Mesendoderm (in vitro differentiated cells): ENCODE results near the gene IRF4.

ENCODE experiments used
- DNase-seq: peaks from one replicate; pipeline ENCODE4 v3.0.0; 2013
- H2AK5ac ChIP-seq: 2 replicates; pipeline ENCODE4 v1.6.1; 2013; ENCODE audit warnings: low read length, inconsistent platforms
- H2BK120ac ChIP-seq: 2 replicates; pipeline ENCODE4 v1.6.1; 2013; ENCODE audit warnings: low read depth, mild to moderate bottlenecking, low read length, moderate library complexity, mixed read lengths
- H2BK15ac ChIP-seq: replicated peaks from 2 replicates; pipeline ENCODE4 v1.6.1; 2013; ENCODE audit warnings: low read depth, mild to moderate bottlenecking, moderate library complexity
- H2BK5ac ChIP-seq: 2 replicates; pipeline ENCODE4 v1.6.1; 2013; ENCODE audit warnings: low read length, inconsistent platforms
- H3K18ac ChIP-seq: 2 replicates; pipeline ENCODE4 v1.6.1; 2013; ENCODE audit warnings: mild to moderate bottlenecking, low read length, mixed read lengths
- H3K23ac ChIP-seq: one replicate; pipeline ENCODE4 v1.6.1; 2013; ENCODE audit warnings: low read length
- H3K27ac ChIP-seq: 2 replicates; pipeline ENCODE4 v1.5.1; 2013; ENCODE audit warnings: low read depth, mild to moderate bottlenecking, inconsistent platforms, low read length, moderate library complexity
- H3K27me3 ChIP-seq: 2 replicates; pipeline ENCODE4 v1.6.1; 2013; ENCODE audit warnings: low read length, control low read depth, mild to moderate bottlenecking, inconsistent platforms; ENCODE audit not compliant: insufficient read depth, poor library complexity
- H3K36me3 ChIP-seq: 2 replicates; pipeline ENCODE4 v1.6.1; 2013; ENCODE audit warnings: low read length, inconsistent platforms; ENCODE audit not compliant: control insufficient read depth, insufficient read depth
- H3K4ac ChIP-seq: one replicate; pipeline ENCODE4 v1.6.1; 2013; ENCODE audit warnings: low read depth, mild to moderate bottlenecking, low read length, moderate library complexity
- H3K4me1 ChIP-seq: 2 replicates; pipeline ENCODE4 v1.6.1; 2013; ENCODE audit warnings: low read depth, low read length, inconsistent platforms; ENCODE audit not compliant: control insufficient read depth
- H3K4me2 ChIP-seq: 2 replicates; pipeline ENCODE4 v1.6.1; 2013; ENCODE audit warnings: low read length
- H3K4me3 ChIP-seq: 2 replicates; pipeline ENCODE4 v1.5.1; 2013; ENCODE audit warnings: mild to moderate bottlenecking, low read length
- H3K56ac ChIP-seq: one replicate; pipeline ENCODE4 v1.6.1; 2013; ENCODE audit warnings: low read length
- H3K79me1 ChIP-seq: 2 replicates; pipeline ENCODE4 v1.6.1; 2013; ENCODE audit warnings: low read length, inconsistent platforms
- H3K79me2 ChIP-seq: 2 replicates; pipeline ENCODE4 v1.6.1; 2013; ENCODE audit warnings: mild to moderate bottlenecking, low read length; ENCODE audit not compliant: control insufficient read depth, insufficient read depth
- H3K9ac ChIP-seq: 2 replicates; pipeline ENCODE4 v1.6.1; 2013; ENCODE audit warnings: low read length, inconsistent platforms
- H4K5ac ChIP-seq: one replicate; pipeline ENCODE4 v1.6.1; 2013; ENCODE audit warnings: low read length
- H4K8ac ChIP-seq: one replicate; pipeline ENCODE4 v1.6.1; 2013; ENCODE audit warnings: low read depth, mild to moderate bottlenecking, control low read depth, low read length, moderate library complexity
- WGBS: extraction: QIAGEN DNeasy Blood & Tissue Kit; methylation state at CpG from one replicate; pipeline ENCODE4 v1.1.7; 2013; ENCODE audit warnings: low lambda C conversion rate, missing lambda C conversion rate; ENCODE audit not compliant: insufficient coverage; ENCODE audit errors: extremely low coverage; 5-methylcytosine and 5-hydroxymethylcytosine counted together

The IRF4 gene

DNA sequence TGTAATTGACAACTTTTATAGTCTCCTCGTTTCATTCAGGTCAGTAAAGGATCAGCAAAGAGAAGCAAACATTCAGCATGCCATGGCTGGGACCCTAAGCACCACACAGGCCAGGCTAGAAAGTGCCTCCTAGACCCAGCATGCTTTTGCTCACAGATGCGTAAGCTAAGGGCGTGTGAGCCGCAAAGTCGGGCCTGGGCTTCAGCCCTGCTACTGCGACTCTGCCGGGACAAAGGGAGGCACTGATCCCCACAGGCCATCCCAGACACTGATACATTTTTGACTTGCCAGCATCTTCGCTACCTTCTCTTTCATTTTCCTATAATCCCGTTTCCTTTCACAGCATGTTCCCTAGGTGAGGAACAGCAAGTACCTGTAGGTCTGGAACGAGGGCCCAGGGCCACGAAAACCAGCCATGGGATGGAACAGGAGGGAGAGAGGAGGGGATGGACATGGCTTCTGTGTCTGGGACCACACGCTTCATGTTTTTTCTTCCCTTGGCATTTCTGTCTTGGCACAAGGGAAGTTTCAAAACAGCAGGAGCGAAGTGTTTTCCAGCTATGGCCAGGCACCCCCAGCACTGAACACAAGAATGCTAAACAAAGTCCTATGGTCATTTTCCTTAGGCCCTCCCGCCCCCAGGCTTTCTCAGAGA is 42.6 kb downstream of the IRF4 start:
- Histone ChIP-seq H2BK15ac (no peak overlapping the region), H3K79me1 (no peaks in the 10 kb centered on the region), H2BK5ac (no peak overlapping the region), H4K8ac (no peak overlapping the region), H3K36me3 (no peaks in the 10 kb centered on the region), H3K4ac (no peak overlapping the region), H3K4me3 (no peak overlapping the region), H3K18ac (no peak overlapping the region), H3K56ac (no peak overlapping the region), H3K4me1 (no peaks in the 10 kb centered on the region), H3K27ac (no peak overlapping the region), H2AK5ac (no peak overlapping the region), H3K9ac (no peak overlapping the region), H4K5ac (no peak overlapping the region), H2BK120ac (no peak overlapping the region), H3K27me3 (no peaks in the 10 kb centered on the region), H3K23ac (no peak overlapping the region), H3K79me2 (no peaks in the 10 kb centered on the region), H3K4me2 (no peak overlapping the region)
- DNase-seq = no peak
- no CpG with 5 or more reads among the region's 14 CpGs for WGBS

DNA sequence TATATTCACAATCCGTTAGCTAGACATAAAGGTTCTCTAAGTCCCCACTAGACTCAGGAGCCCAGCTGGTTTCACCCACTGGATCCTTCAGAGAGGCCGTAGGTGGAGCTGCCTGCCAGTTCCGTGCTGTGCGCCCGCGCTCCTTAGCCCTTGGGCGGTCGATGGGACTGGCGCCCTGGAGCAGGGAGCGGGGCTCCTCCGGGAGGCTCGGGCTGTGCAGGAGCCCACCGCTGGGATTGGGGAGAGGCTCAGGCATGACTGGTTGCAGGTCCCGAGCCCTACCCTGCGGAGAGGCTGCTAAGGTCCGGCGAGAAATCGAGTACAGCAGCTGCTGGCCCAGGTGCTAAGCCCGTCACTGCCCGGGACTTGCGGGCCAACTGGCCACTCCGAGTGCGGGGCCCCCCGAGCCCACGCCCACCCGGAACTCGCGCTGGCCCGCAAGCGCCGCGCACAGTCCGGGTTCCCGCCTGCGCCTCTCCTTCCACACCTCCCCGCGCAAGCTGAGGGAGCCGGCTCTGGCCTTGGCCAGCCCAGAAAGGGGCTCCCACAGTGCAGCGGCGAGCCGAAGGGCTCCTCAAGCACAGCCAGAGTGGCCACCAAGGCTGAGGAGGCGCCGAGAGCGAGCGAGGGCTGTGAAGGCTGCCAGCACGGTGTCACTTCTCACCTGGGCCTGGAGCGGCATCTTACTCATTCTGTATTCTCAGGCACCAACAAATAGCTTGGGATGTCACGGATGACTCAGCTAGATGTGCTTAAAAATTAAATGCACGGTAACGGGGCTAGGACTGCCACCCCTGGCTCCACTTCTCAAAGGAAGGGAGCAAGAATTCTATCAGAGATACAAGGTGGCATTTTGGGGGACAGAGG is 44.1 kb downstream of the IRF4 start:
- Histone ChIP-seq H3K79me1 (no peaks in the 10 kb centered on the region), H3K36me3 (no peaks in the 10 kb centered on the region), H2BK120ac (no peak overlapping the region), H2BK5ac (no peak overlapping the region), H3K27me3 (no peaks in the 10 kb centered on the region), H3K4me2 (no peak overlapping the region), H3K79me2 (no peaks in the 10 kb centered on the region), H3K23ac (no peak overlapping the region), H2BK15ac (no peak overlapping the region), H3K4ac (no peak overlapping the region), H4K8ac (no peak overlapping the region), H2AK5ac (no peak overlapping the region), H3K9ac (no peak overlapping the region), H4K5ac (no peak overlapping the region), H3K56ac (no peak overlapping the region), H3K27ac (no peak overlapping the region), H3K18ac (no peak overlapping the region), H3K4me3 (no peak overlapping the region), H3K4me1 (no peaks in the 10 kb centered on the region)
- no CpG with 5 or more reads among the region's 50 CpGs for WGBS
- no peak for DNase-seq

DNA sequence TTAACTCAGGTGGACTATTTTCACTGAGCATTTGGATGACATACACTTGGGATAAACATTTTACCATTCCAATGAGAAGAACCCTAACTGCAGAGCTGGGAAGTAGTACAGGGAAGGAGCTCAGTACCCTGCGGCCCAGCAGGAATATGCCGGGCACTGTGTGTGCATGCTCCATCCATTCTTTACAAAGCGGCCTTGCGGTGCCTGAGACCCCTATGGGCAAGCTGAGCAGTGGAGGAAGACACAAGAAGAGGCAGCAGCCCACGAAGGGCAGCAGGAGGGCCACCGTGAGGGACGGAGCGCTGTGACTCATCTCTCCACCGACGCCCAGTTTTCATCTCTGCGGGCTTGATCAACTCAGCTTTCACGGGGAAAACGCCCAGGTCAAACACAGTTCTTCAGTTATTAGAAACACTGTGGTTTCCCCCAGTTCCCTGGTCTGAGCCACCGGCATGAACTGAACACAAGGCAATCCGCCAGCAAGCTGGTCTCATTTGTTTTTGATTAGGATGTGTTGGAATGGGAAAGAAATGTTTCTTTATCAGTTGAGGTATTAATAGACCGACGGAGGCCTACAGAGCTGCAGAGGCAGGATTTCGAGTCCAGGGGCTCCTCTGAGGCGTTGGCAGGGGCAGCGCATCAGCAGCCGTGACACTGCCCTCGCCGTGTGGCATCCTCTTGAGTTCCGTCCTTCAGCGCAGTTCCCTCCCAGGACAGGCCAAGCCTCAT is 44.9 kb downstream of the IRF4 start:
- H3K4ac ChIP-seq = no peak overlapping the region
- H3K9ac ChIP-seq = no peak overlapping the region
- H2AK5ac ChIP-seq = no peak overlapping the region
- H3K23ac ChIP-seq = no peak overlapping the region
- H4K8ac ChIP-seq = no peak overlapping the region
- no peaks in the 10 kb centered on the region for H3K36me3 ChIP-seq
- H3K4me1 ChIP-seq = no peaks in the 10 kb centered on the region
- no peak overlapping the region for H2BK5ac ChIP-seq
- H3K4me2 ChIP-seq = no peak overlapping the region
- H3K56ac ChIP-seq = no peak overlapping the region
- DNase-seq = no peak
- H3K18ac ChIP-seq = no peak overlapping the region
- H3K79me1 ChIP-seq = no peaks in the 10 kb centered on the region
- H2BK120ac ChIP-seq = no peak overlapping the region
- H2BK15ac ChIP-seq = no peak overlapping the region
- H3K79me2 ChIP-seq = no peaks in the 10 kb centered on the region
- H3K27ac ChIP-seq = no peak overlapping the region
- WGBS = no CpG with 5 or more reads among the region's 25 CpGs
- no peak overlapping the region for H4K5ac ChIP-seq
- H3K27me3 ChIP-seq = no peaks in the 10 kb centered on the region
- H3K4me3 ChIP-seq = no peak overlapping the region

DNA sequence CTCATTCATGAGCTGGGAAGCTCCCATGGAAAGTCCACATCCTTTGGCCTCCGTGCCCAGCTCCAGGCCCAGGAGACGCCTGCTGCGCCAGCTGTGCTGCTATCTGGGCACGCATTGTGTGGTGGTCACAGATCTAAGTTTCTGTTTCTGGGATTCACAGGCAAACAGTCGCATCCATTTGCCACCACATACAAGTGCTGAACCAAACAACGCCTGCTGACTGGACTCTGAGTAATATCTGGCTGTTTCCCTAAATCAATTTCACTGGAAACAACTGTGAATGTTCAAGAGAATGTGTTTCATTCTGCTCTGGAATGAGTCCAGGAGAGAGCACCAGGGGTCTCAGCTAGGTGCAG is 45.5 kb downstream of the IRF4 start:
- H3K79me1 ChIP-seq = no peaks in the 10 kb centered on the region
- no peak overlapping the region for H2BK120ac ChIP-seq
- H3K56ac ChIP-seq = no peak overlapping the region
- H3K18ac ChIP-seq = no peak overlapping the region
- no peak overlapping the region for H3K4me2 ChIP-seq
- H3K4me1 ChIP-seq = no peaks in the 10 kb centered on the region
- H4K5ac ChIP-seq = no peak overlapping the region
- H2BK15ac ChIP-seq = no peak overlapping the region
- H3K27ac ChIP-seq = no peak overlapping the region
- no peak overlapping the region for H2BK5ac ChIP-seq
- no peak overlapping the region for H3K23ac ChIP-seq
- no peak overlapping the region for H3K4me3 ChIP-seq
- H4K8ac ChIP-seq = no peak overlapping the region
- no peak overlapping the region for H2AK5ac ChIP-seq
- no peaks in the 10 kb centered on the region for H3K27me3 ChIP-seq
- no peak overlapping the region for H3K9ac ChIP-seq
- no peak for DNase-seq
- no peaks in the 10 kb centered on the region for H3K79me2 ChIP-seq
- no peak overlapping the region for H3K4ac ChIP-seq
- no CpG with 5 or more reads among the region's 6 CpGs for WGBS
- no peaks in the 10 kb centered on the region for H3K36me3 ChIP-seq

DNA sequence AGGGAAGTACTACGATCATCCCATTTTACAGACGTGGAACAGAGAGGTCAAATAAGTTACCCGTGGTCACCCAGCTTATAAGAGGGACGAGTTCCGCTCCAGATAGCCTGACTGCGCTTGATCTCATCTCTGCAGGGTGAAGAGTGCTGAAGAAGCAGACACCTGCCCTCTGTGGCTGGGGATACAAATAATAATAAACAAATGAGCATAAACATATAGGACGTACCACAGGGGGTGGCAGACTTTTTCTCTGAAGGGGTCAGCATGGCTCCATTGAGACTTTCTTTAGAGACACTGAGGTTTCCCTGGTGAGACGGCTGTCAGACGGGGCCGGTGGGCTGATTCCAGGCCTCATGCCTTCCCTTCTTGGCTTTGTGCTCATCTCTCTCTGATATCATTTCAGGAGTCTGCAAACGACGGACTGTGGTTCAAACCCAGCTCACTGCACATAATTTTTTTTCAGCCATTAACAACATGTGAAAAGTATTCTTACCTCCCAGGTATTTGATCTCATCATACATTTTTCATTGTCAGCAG is 47.1 kb downstream of the IRF4 start:
- Histone ChIP-seq H3K9ac (no peak overlapping the region), H3K18ac (no peak overlapping the region), H3K56ac (no peak overlapping the region), H2AK5ac (no peak overlapping the region), H3K36me3 (no peaks in the 10 kb centered on the region), H3K27me3 (no peaks in the 10 kb centered on the region), H2BK5ac (no peak overlapping the region), H3K79me1 (no peaks in the 10 kb centered on the region), H3K23ac (no peak overlapping the region), H4K5ac (no peak overlapping the region), H3K4me3 (no peak overlapping the region), H3K4me2 (no peak overlapping the region), H4K8ac (no peak overlapping the region), H2BK120ac (no peak overlapping the region), H3K27ac (no peak overlapping the region), H3K4me1 (no peaks in the 10 kb centered on the region), H2BK15ac (no peak overlapping the region), H3K4ac (no peak overlapping the region), H3K79me2 (no peaks in the 10 kb centered on the region)
- DNase-seq = no peak
- WGBS = no CpG with 5 or more reads among the region's 12 CpGs
